Endodermal cell (in vitro differentiated cells): ENCODE results near the gene RHBDF1. TPM values are rescaled to one million over a fixed set of nuclear protein-coding genes. Genes with fewer than 3 reads are reported as not detected.

Experiments
- DNase-seq: peaks from one replicate; pipeline ENCODE4 v3.0.0-alpha.2; 2017
- H3K27ac ChIP-seq: 2 replicates; pipeline ENCODE4 v1.5.1; 2013; ENCODE audit warnings: mild to moderate bottlenecking, low read depth, low read length, moderate library complexity
- H3K27me3 ChIP-seq: 2 replicates; pipeline ENCODE4 v1.6.1; 2013; ENCODE audit warnings: mild to moderate bottlenecking, low read length, moderate library complexity; ENCODE audit not compliant: insufficient read depth, control insufficient read depth, poor library complexity, severe bottlenecking
- H3K36me3 ChIP-seq: 2 replicates; pipeline ENCODE4 v1.7.0; 2013; ENCODE audit warnings: mild to moderate bottlenecking, low read length, moderate library complexity; ENCODE audit not compliant: control insufficient read depth, insufficient read depth
- H3K4me1 ChIP-seq: one replicate; pipeline ENCODE4 v1.7.0; 2013; ENCODE audit warnings: low read length; ENCODE audit not compliant: control insufficient read depth, insufficient read depth
- H3K4me3 ChIP-seq: 2 replicates; pipeline ENCODE4 v1.5.1; 2013; ENCODE audit warnings: mild to moderate bottlenecking, low read length, moderate library complexity
- H3K9ac ChIP-seq: 2 replicates; pipeline ENCODE4 v1.6.1; 2013; ENCODE audit warnings: mild to moderate bottlenecking, low read length, moderate library complexity; ENCODE audit not compliant: poor library complexity, severe bottlenecking; ENCODE audit errors: extremely low read depth
- H3K9me3 ChIP-seq: 2 replicates; pipeline ENCODE4 v1.6.1; 2013; ENCODE audit warnings: mild to moderate bottlenecking, low read length, moderate library complexity; ENCODE audit not compliant: control insufficient read depth
- H3K27ac Mint-ChIP-seq: 2 replicates; pipeline ENCODE4 v1.8.0; 2020; ENCODE audit warnings: mixed read lengths
- H3K27me3 Mint-ChIP-seq: 2 replicates; pipeline ENCODE4 v1.8.0; 2021; ENCODE audit warnings: mild to moderate bottlenecking, mixed read lengths; ENCODE audit not compliant: insufficient read depth
- H3K36me3 Mint-ChIP-seq: 2 replicates; pipeline ENCODE4 v1.8.0; 2020; ENCODE audit warnings: low read depth, mixed read lengths
- H3K4me1 Mint-ChIP-seq: 2 replicates; pipeline ENCODE4 v1.8.0; 2020; ENCODE audit warnings: mixed read lengths
- H3K4me3 Mint-ChIP-seq: 2 replicates; pipeline ENCODE4 v1.8.0; 2020; ENCODE audit warnings: mild to moderate bottlenecking, moderate library complexity, mixed read lengths
- H3K9me3 Mint-ChIP-seq: 2 replicates; pipeline ENCODE4 v1.8.0; 2020; ENCODE audit warnings: mild to moderate bottlenecking, mixed read lengths
- WGBS, 2 experiments: methylation state at CpG; one replicate each; pipeline versions ENCODE4 v1.1.5 to v1.1.7; 2013; ENCODE audit warnings: missing lambda C conversion rate in 2 of 2, mixed read lengths in 1 of 2; ENCODE audit not compliant: insufficient coverage in 1 of 2, insufficient read length in 1 of 2; 5-methylcytosine and 5-hydroxymethylcytosine counted together
- microRNA-seq: library from miRNA; unstranded; fragments of <30 nt; microRNA quantifications from one replicate; pipeline ENCODE4 v1.2.0, GENCODE V29; 2020; ENCODE audit warnings: borderline microRNAs expressed
- total RNA-seq, 2 donors: library from RNA; stranded (reverse); fragmentation: NEBNext Ultra II Directional in 1 of 2; extraction: Animal tissue kit (Norgen Biotek cat#: 25700) in 1 of 2; gene quantifications; 2 replicates in 1 of 2; 3 replicates in 1 of 2; pipeline ENCODE4 v1.2.1, GENCODE V29; 2021
- TF ChIP-seq, protein P1 (sequence below): fragments of 200-600 bp; sonication (generic); conservative IDR thresholded peaks from 2 replicates; pipeline ENCODE4 v1.5.0; 2021; ENCODE audit warnings: antibody characterized with exemption, mild to moderate bottlenecking

RHBDF1 gene
- total RNA-seq, 2 donors from 2014 or later = 70.7 to 76.4 TPM

DNA sequence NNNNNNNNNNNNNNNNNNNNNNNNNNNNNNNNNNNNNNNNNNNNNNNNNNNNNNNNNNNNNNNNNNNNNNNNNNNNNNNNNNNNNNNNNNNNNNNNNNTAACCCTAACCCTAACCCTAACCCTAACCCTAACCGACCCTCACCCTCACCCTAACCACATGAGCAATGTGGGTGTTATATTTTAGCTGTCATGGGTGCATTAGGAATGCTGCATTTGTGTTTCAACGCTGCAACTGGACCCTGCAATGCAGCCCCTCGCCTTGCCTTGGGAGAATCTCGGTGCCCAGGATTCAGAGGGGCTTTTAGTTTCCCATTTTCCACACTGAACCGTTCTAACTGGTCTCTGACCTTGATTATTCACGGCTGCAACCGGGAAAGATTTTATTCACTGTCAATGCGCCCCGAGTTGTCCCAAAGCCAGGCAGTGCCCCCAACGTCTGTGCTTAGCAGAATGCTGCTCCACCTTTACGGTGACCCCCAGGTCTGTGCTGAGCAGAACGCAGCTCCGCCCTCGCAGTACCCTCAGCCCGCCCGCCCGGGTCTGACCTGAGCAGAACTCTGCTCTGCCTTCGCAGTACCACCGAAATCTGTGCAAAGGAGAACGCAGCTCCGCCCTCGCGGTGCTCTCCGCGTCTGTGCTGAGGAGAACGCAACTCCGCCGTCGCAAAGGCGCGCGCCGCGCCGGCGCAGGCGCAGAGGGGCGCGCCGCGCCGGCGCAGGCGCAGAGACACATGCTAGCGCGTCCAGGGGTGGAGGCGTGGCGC lies 62.3 kb downstream of the RHBDF1 start:
- no peak for DNase-seq
- Mint-ChIP-seq H3K4me1 (no peaks in the 10 kb centered on the region), H3K4me3 (peak overlapping the region; percentile 51), H3K27ac (no peak overlapping the region), H3K27me3 (no peaks in the 10 kb centered on the region), H3K9me3 (no peaks in the 10 kb centered on the region), H3K36me3 (no peaks in the 10 kb centered on the region)
- no peak overlapping the region for H3K9ac ChIP-seq
- H3K9me3 ChIP-seq = no peaks in the 10 kb centered on the region
- no peaks in the 10 kb centered on the region for H3K36me3 ChIP-seq
- no peak overlapping the region for H3K27ac ChIP-seq
- H3K4me1 ChIP-seq = no peaks in the 10 kb centered on the region
- TF ChIP-seq, protein P1, sequence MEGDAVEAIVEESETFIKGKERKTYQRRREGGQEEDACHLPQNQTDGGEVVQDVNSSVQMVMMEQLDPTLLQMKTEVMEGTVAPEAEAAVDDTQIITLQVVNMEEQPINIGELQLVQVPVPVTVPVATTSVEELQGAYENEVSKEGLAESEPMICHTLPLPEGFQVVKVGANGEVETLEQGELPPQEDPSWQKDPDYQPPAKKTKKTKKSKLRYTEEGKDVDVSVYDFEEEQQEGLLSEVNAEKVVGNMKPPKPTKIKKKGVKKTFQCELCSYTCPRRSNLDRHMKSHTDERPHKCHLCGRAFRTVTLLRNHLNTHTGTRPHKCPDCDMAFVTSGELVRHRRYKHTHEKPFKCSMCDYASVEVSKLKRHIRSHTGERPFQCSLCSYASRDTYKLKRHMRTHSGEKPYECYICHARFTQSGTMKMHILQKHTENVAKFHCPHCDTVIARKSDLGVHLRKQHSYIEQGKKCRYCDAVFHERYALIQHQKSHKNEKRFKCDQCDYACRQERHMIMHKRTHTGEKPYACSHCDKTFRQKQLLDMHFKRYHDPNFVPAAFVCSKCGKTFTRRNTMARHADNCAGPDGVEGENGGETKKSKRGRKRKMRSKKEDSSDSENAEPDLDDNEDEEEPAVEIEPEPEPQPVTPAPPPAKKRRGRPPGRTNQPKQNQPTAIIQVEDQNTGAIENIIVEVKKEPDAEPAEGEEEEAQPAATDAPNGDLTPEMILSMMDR = no peak
- no peaks in the 10 kb centered on the region for H3K27me3 ChIP-seq
- WGBS, 2 experiments = 48% methylated on average over 10 of the region's 48 CpGs; no CpG with 5 or more reads in 1 of the 2 experiments
- no peak overlapping the region for H3K4me3 ChIP-seq

Small RNA genes within 50 kb of the gene (microRNA-seq; reads per million reads assigned to microRNA genes)
- gene MIR6859-4 = not detected

Other genes with a start within 250 kb of the RHBDF1 start
- gene POLR3K, start 19.0 kb downstream of the RHBDF1 start, total RNA-seq = 10 to 100 TPM; 31.1 to 35.8 TPM
- gene SNRNP25, start 18.8 kb downstream of the RHBDF1 start, total RNA-seq = 10 to 100 TPM; 54.2 to 66.4 TPM
- gene MPG, start 5.6 kb upstream of the RHBDF1 start, total RNA-seq = 10 to 100 TPM; 59.9 to 62.2 TPM
- 10 to 100 TPM; 34.8 to 37.0 TPM for gene NPRL3, start 66.0 kb upstream of the RHBDF1 start, total RNA-seq
- not detected for gene HBZ, start 80.0 kb upstream of the RHBDF1 start, total RNA-seq
- gene HBM, start 93.3 kb upstream of the RHBDF1 start, total RNA-seq = not detected
- gene HBA2, start 100.2 kb upstream of the RHBDF1 start, total RNA-seq = 1 to 10 TPM in 1 of 2 donors, not detected in 1; 1.2 TPM
- 1 to 10 TPM in 1 of 2 donors, not detected in 1; 1.1 TPM for gene HBA1, start 104.0 kb upstream of the RHBDF1 start, total RNA-seq
- gene HBQ1, start 107.8 kb upstream of the RHBDF1 start, total RNA-seq = 1 to 10 TPM; 1.2 to 1.3 TPM
- gene LUC7L, start 156.8 kb upstream of the RHBDF1 start, total RNA-seq = 100 to 1,000 TPM; 130 to 151 TPM
- 100 to 1,000 TPM; 123 to 130 TPM for gene FAM234A, start 162.2 kb upstream of the RHBDF1 start, total RNA-seq
- 1 to 10 TPM; 2.0 to 7.8 TPM for gene RGS11, start 203.3 kb upstream of the RHBDF1 start, total RNA-seq
- gene ARHGDIG, start 208.0 kb upstream of the RHBDF1 start, total RNA-seq = 10 to 100 TPM in 1 of 2 donors, 1 to 10 TPM in 1; 6.8 to 19.2 TPM
- 1 to 10 TPM; 2.9 to 9.9 TPM for gene PDIA2, start 210.5 kb upstream of the RHBDF1 start, total RNA-seq